Activated CD4-positive, alpha-beta T cell treated with anti-CD3 and anti-CD28 coated beads, Interleukin-2, amount 50 U/mL, for 48 hours (primary cell): Measurements from ENCODE around the gene PHF20.
"Not testable (repeated sequence)": the region's sequence is repeated elsewhere in the genome, so short reads cannot be mapped to it uniquely, and the experiment has no call there.

ENCODE experiments used
- DNase-seq, 2 experiments: peaks; one replicate each; pipeline ENCODE4 v3.0.0-alpha.2; 2020

The PHF20 gene

GRCh38 chr20:35783811-35784210 lies 12.0 kb downstream of the PHF20 start:
- DNase-seq = not testable (repeated sequence)

GRCh38 chr20:35785541-35785940 lies 13.7 kb downstream of the PHF20 start:
- not testable (repeated sequence) for DNase-seq

- DNase-seq = no peak
These were observed 17.0 kb downstream of the PHF20 start for GRCh38 chr20:35788796-35789195.

- no peak for DNase-seq
These were observed 19.3 kb downstream of the PHF20 start for GRCh38 chr20:35791097-35791496.

- no peak for DNase-seq
These were observed 20.0 kb downstream of the PHF20 start for GRCh38 chr20:35791821-35792220.

GRCh38 chr20:35792740-35793139 lies 20.9 kb downstream of the PHF20 start:
- DNase-seq = no peak

- DNase-seq = no peak
These were observed 24.8 kb downstream of the PHF20 start for GRCh38 chr20:35796571-35796970.

GRCh38 chr20:35801865-35802264 lies 30.1 kb downstream of the PHF20 start:
- no peak for DNase-seq

- DNase-seq = no peak
These were observed 34.3 kb downstream of the PHF20 start for GRCh38 chr20:35806075-35806474.

GRCh38 chr20:35807877-35808276 lies 36.1 kb downstream of the PHF20 start:
- no peak for DNase-seq

GRCh38 chr20:35820715-35821114 lies 48.9 kb downstream of the PHF20 start:
- no peak for DNase-seq

- no peak for DNase-seq
These were observed 50.0 kb downstream of the PHF20 start for GRCh38 chr20:35821807-35822242.

- DNase-seq = no peak
These were observed 51.3 kb downstream of the PHF20 start for GRCh38 chr20:35823147-35823546.

- no peak for DNase-seq
These were observed 52.1 kb downstream of the PHF20 start for GRCh38 chr20:35823937-35824336.

- DNase-seq = no peak
These were observed 54.7 kb downstream of the PHF20 start for GRCh38 chr20:35826397-35826998.

- no peak for DNase-seq
These were observed 56.6 kb downstream of the PHF20 start for GRCh38 chr20:35828434-35828833.

GRCh38 chr20:35828916-35829315 lies 57.1 kb downstream of the PHF20 start:
- no peak for DNase-seq

GRCh38 chr20:35830264-35830663 lies 58.4 kb downstream of the PHF20 start:
- no peak for DNase-seq

GRCh38 chr20:35831029-35831428 lies 59.2 kb downstream of the PHF20 start:
- DNase-seq = peak in 1 of 2 experiments; percentile 11

- no peak for DNase-seq
These were observed 60.2 kb downstream of the PHF20 start for GRCh38 chr20:35831971-35832370.

GRCh38 chr20:35833241-35833640 lies 61.4 kb downstream of the PHF20 start:
- DNase-seq = no peak

GRCh38 chr20:35837577-35838195 lies 65.9 kb downstream of the PHF20 start:
- no peak for DNase-seq

GRCh38 chr20:35838205-35838604 lies 66.4 kb downstream of the PHF20 start:
- DNase-seq = no peak

GRCh38 chr20:35839904-35840303 lies 68.1 kb downstream of the PHF20 start:
- no peak for DNase-seq

GRCh38 chr20:35840421-35840820 lies 68.6 kb downstream of the PHF20 start:
- DNase-seq = no peak
